ENCODE measurements around the gene FMN1.

Gene FMN1

DNA sequence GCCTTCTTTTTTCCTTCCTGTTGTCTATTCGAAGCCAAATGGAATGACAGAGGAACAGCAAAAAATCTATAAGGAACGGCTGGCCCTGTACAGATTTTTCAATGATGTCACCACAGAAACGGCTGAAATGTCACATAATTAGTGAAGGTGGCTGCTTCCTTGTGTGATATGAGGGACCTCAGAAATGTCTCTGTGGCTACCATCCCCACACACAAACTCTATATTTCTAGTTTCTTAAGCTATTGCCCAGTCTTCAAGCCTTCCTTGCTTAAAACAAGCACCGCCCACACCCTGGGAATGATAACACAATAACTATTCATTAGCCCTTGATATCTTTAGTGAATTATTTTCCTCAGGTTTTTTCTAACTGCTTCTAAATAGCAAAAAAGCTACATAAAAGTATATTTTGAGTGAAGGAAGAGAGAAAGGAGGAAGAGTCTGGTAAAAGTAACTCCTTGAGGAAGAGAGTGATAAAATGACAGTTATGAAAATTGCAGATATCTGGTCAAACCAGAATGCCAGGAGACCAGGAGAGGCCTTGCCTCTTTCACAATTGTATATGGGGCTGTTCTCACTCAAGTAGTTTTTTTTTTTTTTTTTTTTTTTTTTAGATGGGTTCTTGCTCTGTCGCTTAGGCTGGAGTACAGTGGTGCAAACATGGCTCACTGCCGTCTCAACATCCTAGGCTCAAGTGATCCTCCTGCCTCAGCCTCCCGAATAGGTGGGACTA, 38.7 kb downstream of the FMN1 start:
- no peak overlapping the region for H3K9ac ChIP-seq
- no peaks in the 10 kb centered on the region for H4K20me1 ChIP-seq (ENCODE audit: insufficient read depth)
- no peak overlapping the region for H3K27ac ChIP-seq
- no peaks in the 10 kb centered on the region for H3K27me3 ChIP-seq (ENCODE audit: insufficient read depth, low read depth)
- H2AFZ ChIP-seq (ENCODE audit: low read depth), result no peak overlapping the region
- TF ChIP-seq, protein P1, sequence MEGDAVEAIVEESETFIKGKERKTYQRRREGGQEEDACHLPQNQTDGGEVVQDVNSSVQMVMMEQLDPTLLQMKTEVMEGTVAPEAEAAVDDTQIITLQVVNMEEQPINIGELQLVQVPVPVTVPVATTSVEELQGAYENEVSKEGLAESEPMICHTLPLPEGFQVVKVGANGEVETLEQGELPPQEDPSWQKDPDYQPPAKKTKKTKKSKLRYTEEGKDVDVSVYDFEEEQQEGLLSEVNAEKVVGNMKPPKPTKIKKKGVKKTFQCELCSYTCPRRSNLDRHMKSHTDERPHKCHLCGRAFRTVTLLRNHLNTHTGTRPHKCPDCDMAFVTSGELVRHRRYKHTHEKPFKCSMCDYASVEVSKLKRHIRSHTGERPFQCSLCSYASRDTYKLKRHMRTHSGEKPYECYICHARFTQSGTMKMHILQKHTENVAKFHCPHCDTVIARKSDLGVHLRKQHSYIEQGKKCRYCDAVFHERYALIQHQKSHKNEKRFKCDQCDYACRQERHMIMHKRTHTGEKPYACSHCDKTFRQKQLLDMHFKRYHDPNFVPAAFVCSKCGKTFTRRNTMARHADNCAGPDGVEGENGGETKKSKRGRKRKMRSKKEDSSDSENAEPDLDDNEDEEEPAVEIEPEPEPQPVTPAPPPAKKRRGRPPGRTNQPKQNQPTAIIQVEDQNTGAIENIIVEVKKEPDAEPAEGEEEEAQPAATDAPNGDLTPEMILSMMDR (conservative IDR thresholded peaks at IDR 0.05; ENCODE audit: low read depth, low read length), result no peak
- H3K79me2 ChIP-seq (ENCODE audit: insufficient read depth, low read depth), result no peaks in the 10 kb centered on the region
- no peaks in the 10 kb centered on the region for H3K4me1 ChIP-seq (ENCODE audit: low read depth, poor library complexity, severe bottlenecking)
- no peak overlapping the region for H3K4me3 ChIP-seq (IDR thresholded peaks at IDR 0.05; ENCODE audit: insufficient read depth, low read depth, low read length)
- H3K4me2 ChIP-seq, result no peak overlapping the region
- no peaks in the 10 kb centered on the region for H3K36me3 ChIP-seq (ENCODE audit: insufficient read depth)

DNA sequence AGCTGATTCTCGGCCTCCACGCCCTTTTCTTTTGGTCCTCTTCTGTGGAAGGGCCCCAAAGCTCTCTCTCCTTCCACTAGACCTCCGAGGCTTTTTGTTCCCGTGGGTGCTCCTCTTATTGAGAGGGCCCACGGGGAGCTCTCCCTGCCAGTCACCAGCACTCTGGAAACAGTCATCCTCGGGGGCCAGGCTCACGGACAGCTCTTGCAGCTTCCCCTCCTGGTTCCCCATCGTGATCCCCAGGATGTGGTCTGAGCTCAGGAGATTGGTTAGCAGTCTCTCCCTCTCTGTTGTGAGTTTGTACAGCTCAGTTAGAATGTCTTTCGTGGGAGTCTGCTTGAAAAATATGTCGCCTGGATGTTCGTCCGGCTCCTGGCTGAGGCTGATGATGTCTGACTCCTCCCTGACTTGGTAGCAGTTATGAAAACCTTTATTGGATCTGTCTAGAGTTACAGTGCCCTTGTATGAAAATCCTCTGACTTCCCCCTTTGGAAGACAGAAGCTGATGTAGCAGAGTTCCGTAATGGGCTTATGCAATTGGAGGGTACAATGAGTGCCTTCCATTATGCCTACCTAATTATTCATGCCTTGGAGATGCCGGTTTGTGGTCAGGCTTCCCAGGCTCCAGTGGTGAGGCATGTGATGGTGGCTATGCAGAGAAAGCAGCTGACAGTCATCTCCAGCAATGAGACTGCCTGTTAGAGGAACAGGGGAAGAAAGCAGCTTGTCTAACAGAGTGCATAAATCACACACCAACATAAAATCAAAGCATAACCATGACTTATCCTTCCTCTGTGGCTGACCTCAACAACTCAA, 40.0 kb downstream of the FMN1 start:
- no peaks in the 10 kb centered on the region for H3K79me2 ChIP-seq (ENCODE audit: insufficient read depth, low read depth)
- no peak overlapping the region for H3K27ac ChIP-seq
- no peak overlapping the region for H3K4me3 ChIP-seq (IDR thresholded peaks at IDR 0.05; ENCODE audit: insufficient read depth, low read depth, low read length)
- H3K4me1 ChIP-seq (ENCODE audit: low read depth, poor library complexity, severe bottlenecking), result no peaks in the 10 kb centered on the region
- H3K9ac ChIP-seq, result no peak overlapping the region
- H2AFZ ChIP-seq (ENCODE audit: low read depth), result no peak overlapping the region
- H3K4me2 ChIP-seq, result no peak overlapping the region
- H3K27me3 ChIP-seq (ENCODE audit: insufficient read depth, low read depth), result no peaks in the 10 kb centered on the region
- TF ChIP-seq, protein P1 (conservative IDR thresholded peaks at IDR 0.05; ENCODE audit: low read depth, low read length), result no peak
- H3K36me3 ChIP-seq (ENCODE audit: insufficient read depth), result no peaks in the 10 kb centered on the region
- no peaks in the 10 kb centered on the region for H4K20me1 ChIP-seq (ENCODE audit: insufficient read depth)

DNA sequence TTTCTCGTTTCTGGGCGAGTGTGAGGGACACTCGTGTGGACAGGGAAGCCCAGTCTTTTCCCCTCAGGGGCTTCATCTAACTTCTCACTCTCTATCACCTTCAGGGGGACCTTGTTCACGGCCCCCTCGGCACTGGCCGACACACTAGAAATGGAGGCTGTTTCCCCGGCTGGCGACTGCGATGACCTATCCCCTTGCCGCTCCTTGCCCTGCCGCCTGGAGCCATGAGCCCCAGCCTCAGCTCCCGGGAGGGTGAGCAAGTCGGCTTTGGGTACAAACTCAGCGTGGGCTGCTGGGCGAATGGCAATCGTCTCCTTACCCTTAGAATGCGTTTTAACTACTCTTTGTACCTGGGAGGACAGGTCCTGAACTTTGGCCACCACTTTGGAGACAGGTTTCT, 41.0 kb downstream of the FMN1 start:
- Histone ChIP-seq H3K4me2 (no peak overlapping the region), H4K20me1 (ENCODE audit: insufficient read depth) (no peaks in the 10 kb centered on the region), H3K4me3 (IDR thresholded peaks at IDR 0.05; ENCODE audit: insufficient read depth, low read depth, low read length) (no peak overlapping the region), H3K79me2 (ENCODE audit: insufficient read depth, low read depth) (no peaks in the 10 kb centered on the region), H3K36me3 (ENCODE audit: insufficient read depth) (no peaks in the 10 kb centered on the region), H2AFZ (ENCODE audit: low read depth) (no peak overlapping the region), H3K9ac (no peak overlapping the region), H3K27me3 (ENCODE audit: insufficient read depth, low read depth) (no peaks in the 10 kb centered on the region), H3K4me1 (ENCODE audit: low read depth, poor library complexity, severe bottlenecking) (no peaks in the 10 kb centered on the region), H3K27ac (no peak overlapping the region)
- TF ChIP-seq, protein P1 (conservative IDR thresholded peaks at IDR 0.05; ENCODE audit: low read depth, low read length), result no peak

DNA sequence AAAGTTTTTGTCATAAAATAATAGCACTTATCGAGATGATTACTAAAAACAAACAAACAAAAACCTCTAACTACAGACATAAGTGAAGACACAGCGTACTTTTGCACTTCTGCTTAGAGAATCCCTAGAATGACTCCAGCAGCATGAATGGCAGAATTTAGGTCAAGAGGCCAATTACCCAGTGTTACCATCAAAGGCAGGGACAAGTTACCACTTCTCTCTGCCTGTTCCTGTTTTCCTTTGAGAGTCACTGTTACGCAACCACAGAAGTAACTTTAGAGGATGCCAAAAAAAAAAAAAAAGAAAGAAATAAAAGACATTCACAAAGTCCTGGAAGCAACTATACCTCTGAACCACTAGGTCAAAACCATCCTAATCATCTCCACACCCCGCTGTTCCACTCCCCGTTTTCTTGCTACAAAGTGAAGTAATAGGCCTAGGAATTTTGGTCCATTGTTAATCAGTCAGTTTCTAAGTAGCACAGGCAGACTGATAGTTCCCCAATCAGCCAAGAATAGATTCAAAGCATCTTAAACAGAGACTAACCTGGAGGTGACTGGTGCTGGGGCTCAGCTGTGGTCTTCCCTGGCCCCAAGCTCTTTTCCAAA, 41.9 kb downstream of the FMN1 start:
- Histone ChIP-seq H3K27me3 (ENCODE audit: insufficient read depth, low read depth) (no peaks in the 10 kb centered on the region), H3K4me1 (ENCODE audit: low read depth, poor library complexity, severe bottlenecking) (no peaks in the 10 kb centered on the region), H3K4me2 (no peak overlapping the region), H3K4me3 (IDR thresholded peaks at IDR 0.05; ENCODE audit: insufficient read depth, low read depth, low read length) (no peak overlapping the region), H3K79me2 (ENCODE audit: insufficient read depth, low read depth) (no peaks in the 10 kb centered on the region), H4K20me1 (ENCODE audit: insufficient read depth) (no peaks in the 10 kb centered on the region), H3K36me3 (ENCODE audit: insufficient read depth) (no peaks in the 10 kb centered on the region), H3K9ac (no peak overlapping the region), H3K27ac (no peak overlapping the region), H2AFZ (ENCODE audit: low read depth) (no peak overlapping the region)
- TF ChIP-seq, protein P1 (conservative IDR thresholded peaks at IDR 0.05; ENCODE audit: low read depth, low read length), result no peak
